ENCODE data around the gene FUS. TPM values are rescaled to one million over a fixed set of nuclear protein-coding genes. Genes with fewer than 3 reads are reported as not detected.
A peak's percentile ranks its signal among the peaks of the same experiment; 100 is the strongest.

FUS gene
- total RNA-seq, 3 donors from 2014 or later (not counting 1 experiment from before 2014, with no cell fraction given): 872 to 934 (median 918) TPM

- peak overlapping the region; percentile 48 for H3K27ac ChIP-seq (ENCODE audit: low read length)
- no peak overlapping the region for H3K4me3 ChIP-seq (ENCODE audit: low read length)
- peaks cover 98% of the 10 kb centered on the region for H3K36me3 ChIP-seq (ENCODE audit: control insufficient read depth, insufficient read depth, low read length)
- Mint-ChIP-seq H3K27me3 (ENCODE audit: low read depth in 2 of 2) (no peaks in the 10 kb centered on the region), H3K27ac (peak overlapping the region; percentile 80 to 94), H3K36me3 (peaks cover 65% of the 10 kb centered on the region), H3K9me3 (no peaks in the 10 kb centered on the region), H3K4me3 (peak overlapping the region; percentile 91), H3K4me1 (peaks cover 96 to 99% of the 10 kb centered on the region in 2 donors)
- TF ChIP-seq CTCF (IDR thresholded peaks at IDR 0.05): no peak
- ATAC-seq (no peak), DNase-seq (peak in 1 of 2 donors; percentile 30)
- 88% methylated on average over 10 of the region's 10 CpGs for WGBS (ENCODE audit: insufficient coverage)
- intact Hi-C loops (cut with micrococcal nuclease): loop anchor here (5.0 to 10.0 kb wide), 3 partner anchors 72 to 528 kb away; partner anchors contain the start of gene KAT8
- no peaks in the 10 kb centered on the region for H3K27me3 ChIP-seq (ENCODE audit: control insufficient read depth, insufficient read depth, low read length)
- no peaks in the 10 kb centered on the region for H3K9me3 ChIP-seq (ENCODE audit: control insufficient read depth, insufficient read depth, low read length)
- peaks cover 63% of the 10 kb centered on the region for H3K4me1 ChIP-seq (ENCODE audit: control insufficient read depth, insufficient read depth, low read length)
Observed at GRCh38 chr16:31186930-31187807, 7.2 kb downstream of the FUS start.

GRCh38 chr16:31187808-31188189 is 7.9 kb downstream of the FUS start:
- no peak for TF ChIP-seq CTCF (IDR thresholded peaks at IDR 0.05)
- Mint-ChIP-seq H3K36me3 (peaks cover 65% of the 10 kb centered on the region), H3K27ac (peak overlapping the region; percentile 80 to 94), H3K4me3 (peak overlapping the region; percentile 91), H3K4me1 (peaks cover 90 to 93% of the 10 kb centered on the region in 2 donors), H3K27me3 (ENCODE audit: low read depth in 2 of 2) (no peaks in the 10 kb centered on the region), H3K9me3 (no peaks in the 10 kb centered on the region)
- no peak for ATAC-seq
- H3K27me3 ChIP-seq (ENCODE audit: control insufficient read depth, insufficient read depth, low read length): no peaks in the 10 kb centered on the region
- H3K9me3 ChIP-seq (ENCODE audit: control insufficient read depth, insufficient read depth, low read length): no peaks in the 10 kb centered on the region
- H3K4me1 ChIP-seq (ENCODE audit: control insufficient read depth, insufficient read depth, low read length): peaks cover 57% of the 10 kb centered on the region
- H3K36me3 ChIP-seq (ENCODE audit: control insufficient read depth, insufficient read depth, low read length): peaks cover 98% of the 10 kb centered on the region
- no peak overlapping the region for H3K4me3 ChIP-seq (ENCODE audit: low read length)
- WGBS (ENCODE audit: insufficient coverage): 86% methylated on average over 8 of the region's 8 CpGs
- peak in 1 of 2 donors; percentile 21 for DNase-seq
- H3K27ac ChIP-seq (ENCODE audit: low read length): peak overlapping the region; percentile 48
- intact Hi-C loops (cut with micrococcal nuclease): loop anchor here (2.0 to 10.0 kb wide), 5 partner anchors 15 to 527 kb away; partner anchors contain the start of genes KAT8 and PYCARD

- Histone ChIP-seq H3K36me3 (ENCODE audit: control insufficient read depth, insufficient read depth, low read length) (peaks cover 98% of the 10 kb centered on the region), H3K9me3 (ENCODE audit: control insufficient read depth, insufficient read depth, low read length) (no peaks in the 10 kb centered on the region), H3K27ac (ENCODE audit: low read length) (peak overlapping the region; percentile 48), H3K4me3 (ENCODE audit: low read length) (no peak overlapping the region), H3K4me1 (ENCODE audit: control insufficient read depth, insufficient read depth, low read length) (peaks cover 49% of the 10 kb centered on the region), H3K27me3 (ENCODE audit: control insufficient read depth, insufficient read depth, low read length) (no peaks in the 10 kb centered on the region)
- Mint-ChIP-seq H3K36me3 (peaks cover 65% of the 10 kb centered on the region), H3K4me1 (peaks cover 86 to 92% of the 10 kb centered on the region in 2 donors), H3K4me3 (peak overlapping the region; percentile 91), H3K9me3 (no peaks in the 10 kb centered on the region), H3K27me3 (ENCODE audit: low read depth in 2 of 2) (no peaks in the 10 kb centered on the region), H3K27ac (peak overlapping the region; percentile 80 to 94)
- DNase-seq (peak in 1 of 2 donors; percentile 37), ATAC-seq (peak; percentile 58 to 72 (median 63))
- WGBS (ENCODE audit: insufficient coverage): 46% methylated on average over 3 of the region's 3 CpGs
- intact Hi-C loops (cut with micrococcal nuclease): loop anchor here (2.0 to 10.0 kb wide), 5 partner anchors 14 to 526 kb away; partner anchors contain the start of genes KAT8 and PYCARD
- TF ChIP-seq CTCF (IDR thresholded peaks at IDR 0.05): no peak
Observed at GRCh38 chr16:31188450-31189411, 8.8 kb downstream of the FUS start.
